HG02938 (cell line): ENCODE results near the gene NR5A2.

Experiments used
- ATAC-seq: cut with Tn5 transposase; IDR thresholded peaks from one replicate; pipeline ENCODE4 v1.9.1; 2021; ENCODE audit warnings: mild to moderate bottlenecking, moderate library complexity; ENCODE audit not compliant: unreplicated experiment

NR5A2 gene

GRCh38 chr1:200118779-200119505, 91.4 kb downstream of the NR5A2 start:
- no peak for ATAC-seq

GRCh38 chr1:200121421-200121820, 93.9 kb downstream of the NR5A2 start:
- no peak for ATAC-seq

GRCh38 chr1:200124309-200124708, 96.8 kb downstream of the NR5A2 start:
- ATAC-seq: no peak

- no peak for ATAC-seq
These were observed 100.6 kb downstream of the NR5A2 start for GRCh38 chr1:200128081-200128480.

GRCh38 chr1:200128944-200129879, 101.7 kb downstream of the NR5A2 start:
- ATAC-seq: no peak

GRCh38 chr1:200130552-200130951, 103.0 kb downstream of the NR5A2 start:
- no peak for ATAC-seq

- no peak for ATAC-seq
These were observed 104.1 kb downstream of the NR5A2 start for GRCh38 chr1:200131551-200132125.

- no peak for ATAC-seq
These were observed 105.6 kb downstream of the NR5A2 start for GRCh38 chr1:200133123-200133522.

- ATAC-seq: no peak
These were observed 106.6 kb downstream of the NR5A2 start for GRCh38 chr1:200134116-200134515.

GRCh38 chr1:200136384-200136783, 108.9 kb downstream of the NR5A2 start:
- ATAC-seq: no peak

GRCh38 chr1:200139661-200140250, 112.2 kb downstream of the NR5A2 start:
- ATAC-seq: peak; percentile 83

GRCh38 chr1:200143347-200143746, 115.8 kb downstream of the NR5A2 start:
- ATAC-seq: no peak

GRCh38 chr1:200146100-200146499, 118.6 kb downstream of the NR5A2 start:
- ATAC-seq: no peak

GRCh38 chr1:200147094-200147493, 119.6 kb downstream of the NR5A2 start:
- no peak for ATAC-seq

- ATAC-seq: no peak
These were observed 120.2 kb downstream of the NR5A2 start for GRCh38 chr1:200147742-200148141.

GRCh38 chr1:200150006-200150405, 122.5 kb downstream of the NR5A2 start:
- no peak for ATAC-seq

GRCh38 chr1:200150721-200151120, 123.2 kb downstream of the NR5A2 start:
- no peak for ATAC-seq

- no peak for ATAC-seq
These were observed 124.8 kb downstream of the NR5A2 start for GRCh38 chr1:200152336-200152735.

- ATAC-seq: peak; percentile 43
These were observed 126.0 kb downstream of the NR5A2 start for GRCh38 chr1:200153277-200154055.

- ATAC-seq: peak; percentile 91
These were observed 126.7 kb downstream of the NR5A2 start for GRCh38 chr1:200154069-200154767.
